ENCODE data around the gene SPANXN4.
A peak's percentile ranks its signal among the peaks of the same experiment; 100 is the strongest.

SPANXN4 gene

GRCh38 chrX:142999199-142999701 is 26.5 kb upstream of the SPANXN4 start:
- no peak for TF ChIP-seq CTCF (IDR thresholded peaks at IDR 0.05; ENCODE audit: insufficient read depth, low read depth, low read length, missing control alignments)
- no peak overlapping the region for H3K4me3 ChIP-seq (ENCODE audit: low read depth, low read length)
- no peak for DNase-seq (ENCODE audit: low read depth)

- no peak for TF ChIP-seq CTCF (IDR thresholded peaks at IDR 0.05; ENCODE audit: insufficient read depth, low read depth, low read length, missing control alignments)
- no peak overlapping the region for H3K4me3 ChIP-seq (ENCODE audit: low read depth, low read length)
- no peak for DNase-seq (ENCODE audit: low read depth)
These were observed 23.5 kb upstream of the SPANXN4 start for GRCh38 chrX:143002206-143002605.

GRCh38 chrX:143017272-143017671 is 8.5 kb upstream of the SPANXN4 start:
- no peak overlapping the region for H3K4me3 ChIP-seq (ENCODE audit: low read depth, low read length)
- peak; percentile 24 for DNase-seq (ENCODE audit: low read depth)
- TF ChIP-seq CTCF (IDR thresholded peaks at IDR 0.05; ENCODE audit: insufficient read depth, low read depth, low read length, missing control alignments): no peak

GRCh38 chrX:143027275-143027674 is 1.5 kb downstream of the SPANXN4 start:
- DNase-seq (ENCODE audit: low read depth): no peak
- TF ChIP-seq CTCF (IDR thresholded peaks at IDR 0.05; ENCODE audit: insufficient read depth, low read depth, low read length, missing control alignments): no peak
- no peak overlapping the region for H3K4me3 ChIP-seq (ENCODE audit: low read depth, low read length)

- H3K4me3 ChIP-seq (ENCODE audit: low read depth, low read length): no peak overlapping the region
- no peak for TF ChIP-seq CTCF (IDR thresholded peaks at IDR 0.05; ENCODE audit: insufficient read depth, low read depth, low read length, missing control alignments)
- no peak for DNase-seq (ENCODE audit: low read depth)
These were observed 21.8 kb downstream of the SPANXN4 start for GRCh38 chrX:143047511-143047910.

GRCh38 chrX:143058120-143058519 is 32.4 kb downstream of the SPANXN4 start:
- H3K4me3 ChIP-seq (ENCODE audit: low read depth, low read length): no peak overlapping the region
- no peak for TF ChIP-seq CTCF (IDR thresholded peaks at IDR 0.05; ENCODE audit: insufficient read depth, low read depth, low read length, missing control alignments)
- no peak for DNase-seq (ENCODE audit: low read depth)

GRCh38 chrX:143081231-143081630 is 55.5 kb downstream of the SPANXN4 start:
- no peak for DNase-seq (ENCODE audit: low read depth)
- TF ChIP-seq CTCF (IDR thresholded peaks at IDR 0.05; ENCODE audit: insufficient read depth, low read depth, low read length, missing control alignments): no peak
- no peak overlapping the region for H3K4me3 ChIP-seq (ENCODE audit: low read depth, low read length)
